Keratinocyte (primary cell): ENCODE data around the gene B3GNT9.

Experiments
- CTCF ChIP-seq, 3 experiments: IDR thresholded peaks in 1 of 3; conservative IDR thresholded peaks in 1 of 3; optimal IDR thresholded peaks in 1 of 3; 2 replicates in 2 of 3; 3 replicates in 1 of 3; pipeline versions ENCODE3 to v1.5.1; 2011; ENCODE audit warnings: low read length in 3 of 3, mild to moderate bottlenecking in 3 of 3, moderate library complexity in 2 of 3, control low read depth in 1 of 3, inconsistent platforms in 1 of 3; ENCODE audit not compliant: insufficient read depth in 2 of 3; ENCODE audit errors: extremely low read depth in 1 of 3
- EZH2 ChIP-seq: IDR thresholded peaks from one replicate; pipeline ENCODE4 v1.6.1; 2012; ENCODE audit warnings: inconsistent platforms, mild to moderate bottlenecking, low read length, moderate library complexity

GRCh38 chr16:67195676-67196075 is 44.9 kb upstream of the B3GNT9 start:
- no peak for TF ChIP-seq CTCF (optimal IDR thresholded peaks at IDR 0.05 in 1 of 3, IDR thresholded peaks at IDR 0.05 in 1 of 3, conservative IDR thresholded peaks at IDR 0.05 in 1 of 3; ENCODE audit: extremely low read depth in 1 of 3, insufficient read depth in 2 of 3, low read length in 3 of 3)
- TF ChIP-seq EZH2: no peak
